Activated CD8-positive, alpha-beta memory T cell treated with anti-CD3 and anti-CD28 coated beads, Interleukin-2, amount 50 U/mL, for 24 hours (primary cell): ENCODE data around the gene MYO7B.
"Not testable (repeated sequence)": the region's sequence is repeated elsewhere in the genome, so short reads cannot be mapped to it uniquely, and the experiment has no call there.

Experiments
- DNase-seq: peaks from one replicate; pipeline ENCODE4 v3.0.0-alpha.2; 2020; ENCODE audit errors: extremely low read depth

MYO7B gene

GRCh38 chr2:127523269-127523939 lies 12.1 kb upstream of the MYO7B start:
- no peak for DNase-seq

GRCh38 chr2:127524198-127524834 lies 11.2 kb upstream of the MYO7B start:
- DNase-seq, result not testable (repeated sequence)

GRCh38 chr2:127525691-127526131 lies 9.8 kb upstream of the MYO7B start:
- DNase-seq, result no peak

GRCh38 chr2:127526132-127527000 lies 9.1 kb upstream of the MYO7B start, which contains the start of gene IWS1:
TSS of gene IWS1 (minus strand) at chr2:127526489. CDS start at chr2:127526208, 281 bp downstream.
- DNase-seq, result peak; percentile 83

- DNase-seq, result no peak
These were observed 8.3 kb upstream of the MYO7B start for GRCh38 chr2:127527001-127527804.

GRCh38 chr2:127528487-127528886 lies 7.0 kb upstream of the MYO7B start:
- DNase-seq, result no peak

- not testable (repeated sequence) for DNase-seq
These were observed 6.1 kb upstream of the MYO7B start for GRCh38 chr2:127529416-127529815.

- no peak for DNase-seq
These were observed 5.0 kb upstream of the MYO7B start for GRCh38 chr2:127530245-127531140.

- no peak for DNase-seq
These were observed 4.2 kb upstream of the MYO7B start for GRCh38 chr2:127531221-127531648.

- DNase-seq, result no peak
These were observed 3.2 kb upstream of the MYO7B start for GRCh38 chr2:127532296-127532695.

GRCh38 chr2:127535918-127536317 lies 435 bp downstream of the MYO7B start:
- no peak for DNase-seq

GRCh38 chr2:127536707-127537541 lies 1.4 kb downstream of the MYO7B start:
- no peak for DNase-seq

GRCh38 chr2:127537644-127538043 lies 2.2 kb downstream of the MYO7B start:
- no peak for DNase-seq

- DNase-seq, result no peak
These were observed 6.3 kb downstream of the MYO7B start for GRCh38 chr2:127541809-127542208.

GRCh38 chr2:127542231-127542630 lies 6.7 kb downstream of the MYO7B start:
- DNase-seq, result no peak

- DNase-seq, result not testable (repeated sequence)
These were observed 7.6 kb downstream of the MYO7B start for GRCh38 chr2:127543013-127543501.

- no peak for DNase-seq
These were observed 9.7 kb downstream of the MYO7B start for GRCh38 chr2:127545189-127545588.

GRCh38 chr2:127545796-127546195 lies 10.3 kb downstream of the MYO7B start:
- no peak for DNase-seq

GRCh38 chr2:127546797-127547196 lies 11.3 kb downstream of the MYO7B start:
- no peak for DNase-seq
